CD14-positive monocyte (primary cell): ENCODE data around the gene MOB3B. TPM values are rescaled to one million over a fixed set of nuclear protein-coding genes. Genes with fewer than 3 reads are reported as not detected.

ENCODE experiments used
- DNase-seq, 3 donors: peaks; one replicate each; pipeline ENCODE4 v3.0.0-alpha.2; 2011 to 2022
- H2AFZ ChIP-seq: 2 replicates; pipeline ENCODE4 v1.6.0; 2012; ENCODE audit warnings: mild to moderate bottlenecking, low read depth, low read length, inconsistent platforms; ENCODE audit not compliant: insufficient read depth, poor library complexity, severe bottlenecking
- H3K27ac ChIP-seq, 2 donors: 1 replicate in 1 of 2; 2 replicates in 1 of 2; pipeline ENCODE4 v1.5.1; 2012 to 2013; ENCODE audit warnings: low read length in 2 of 2, control low read depth in 1 of 2, inconsistent platforms in 1 of 2, low read depth in 1 of 2, mild to moderate bottlenecking in 1 of 2
- H3K27me3 ChIP-seq, 2 donors: one replicate each; pipeline versions ENCODE4 v1.6.0 to v1.6.1; 2011 to 2013; ENCODE audit warnings: low read length in 2 of 2; ENCODE audit not compliant: control insufficient read depth in 2 of 2, insufficient read depth in 2 of 2
- H3K36me3 ChIP-seq, 2 donors: replicated peaks in 1 of 2; 1 replicate in 1 of 2; 2 replicates in 1 of 2; pipeline versions ENCODE4 v1.5.1 to v1.6.1; 2012 to 2013; ENCODE audit warnings: low read length in 2 of 2, control low read depth in 1 of 2, inconsistent platforms in 1 of 2, mild to moderate bottlenecking in 1 of 2; ENCODE audit not compliant: insufficient read depth in 2 of 2, control insufficient read depth in 1 of 2
- H3K4me1 ChIP-seq, 2 donors: 1 replicate in 1 of 2; 2 replicates in 1 of 2; pipeline versions ENCODE4 v1.5.1 to v1.6.1; 2012 to 2013; ENCODE audit warnings: low read length in 2 of 2, control low read depth in 1 of 2, inconsistent platforms in 1 of 2, mild to moderate bottlenecking in 1 of 2, moderate library complexity in 1 of 2; ENCODE audit not compliant: insufficient read depth in 2 of 2, control insufficient read depth in 1 of 2
- H3K4me2 ChIP-seq: replicated peaks from 2 replicates; pipeline ENCODE3; 2012; ENCODE audit warnings: low read length, moderate library complexity, mild to moderate bottlenecking; ENCODE audit not compliant: poor library complexity, severe bottlenecking; ENCODE audit errors: extremely low read depth
- H3K4me3 ChIP-seq, 3 experiments: fragments of 200-600 bp in 1 of 3; sonication (generic) in 1 of 3; replicated peaks in 1 of 3; 1 replicate in 2 of 3; 2 replicates in 1 of 3; pipeline ENCODE4 v1.5.1; 2011 to 2013; ENCODE audit warnings: low read length in 3 of 3, mild to moderate bottlenecking in 3 of 3, control low read depth in 2 of 3, low read depth in 2 of 3, inconsistent platforms in 1 of 3, moderate library complexity in 1 of 3
- H3K79me2 ChIP-seq: 2 replicates; pipeline ENCODE4 v1.6.0; 2012; ENCODE audit warnings: mild to moderate bottlenecking, control low read depth, inconsistent platforms, low read length, moderate library complexity; ENCODE audit not compliant: insufficient read depth
- H3K9ac ChIP-seq: 2 replicates; pipeline ENCODE4 v1.6.0; 2017; ENCODE audit warnings: low read length, mild to moderate bottlenecking; ENCODE audit not compliant: insufficient read depth, poor library complexity, severe bottlenecking
- H3K9me3 ChIP-seq, 2 donors: replicated peaks in 1 of 2; 1 replicate in 1 of 2; 2 replicates in 1 of 2; pipeline versions ENCODE4 v1.5.1 to v1.6.1; 2012 to 2013; ENCODE audit warnings: low read length in 2 of 2, control low read depth in 1 of 2; ENCODE audit not compliant: control insufficient read depth in 1 of 2, insufficient read depth in 1 of 2
- H4K20me1 ChIP-seq: 2 replicates; pipeline ENCODE4 v1.6.0; 2012; ENCODE audit warnings: mild to moderate bottlenecking, low read length, control low read depth, moderate library complexity; ENCODE audit not compliant: insufficient read depth
- H3K27ac Mint-ChIP-seq, 7 donors: one replicate each; pipeline ENCODE4 v1.8.0; 2020; ENCODE audit warnings: mild to moderate bottlenecking in 7 of 7, mixed read lengths in 7 of 7, moderate library complexity in 6 of 7, inconsistent platforms in 2 of 7
- H3K27me3 Mint-ChIP-seq, 3 donors: one replicate each; pipeline ENCODE4 v1.8.0; 2021 to 2022; ENCODE audit warnings: low read depth in 3 of 3, mild to moderate bottlenecking in 3 of 3, mixed read lengths in 3 of 3, moderate library complexity in 3 of 3, inconsistent platforms in 1 of 3
- H3K36me3 Mint-ChIP-seq, 2 donors: one replicate each; pipeline ENCODE4 v1.8.0; 2020; ENCODE audit warnings: mixed read lengths in 2 of 2, inconsistent platforms in 1 of 2, mild to moderate bottlenecking in 1 of 2
- H3K4me1 Mint-ChIP-seq: one replicate; pipeline ENCODE4 v1.8.0; 2020; ENCODE audit warnings: mild to moderate bottlenecking, mixed read lengths
- H3K4me3 Mint-ChIP-seq, 2 donors: one replicate each; pipeline ENCODE4 v1.8.0; 2020; ENCODE audit warnings: mild to moderate bottlenecking in 2 of 2, mixed read lengths in 2 of 2, moderate library complexity in 1 of 2
- H3K9me3 Mint-ChIP-seq, 7 donors: one replicate each; pipeline ENCODE4 v1.8.0; 2020 to 2022; ENCODE audit warnings: mixed read lengths in 7 of 7, mild to moderate bottlenecking in 6 of 7, moderate library complexity in 6 of 7, inconsistent platforms in 2 of 7
- CTCF ChIP-seq: fragments of 200-600 bp; IDR thresholded peaks from one replicate; pipeline ENCODE4 v1.8.0; 2022; ENCODE audit warnings: antibody characterized with exemption, mild to moderate bottlenecking
- WGBS: methylation state at CpG from one replicate; pipeline ENCODE4 v1.1.5; 2013; ENCODE audit warnings: missing lambda C conversion rate; ENCODE audit not compliant: insufficient coverage; 5-methylcytosine and 5-hydroxymethylcytosine counted together
- intact Hi-C, 2 donors: fragments of 100-400 bp; cut with micrococcal nuclease; formaldehyde crosslinking; loops; one replicate each; pipeline versions ENCODE4 v1.15.0 to v1.15.1; 2023
- polyA plus RNA-seq, 3 donors: library from polyadenylated mRNA; depleted of rRNA in 1 of 3; unstranded in 2 of 3; stranded (reverse) in 1 of 3; fragments of 300-500 nt in 2 of 3; fragments of >200 nt in 1 of 3; fragmentation: Illumina TruSeq in 2 of 3; gene quantifications; 1 replicate in 2 of 3; 2 replicates in 1 of 3; pipeline ENCODE4 v1.2.3, GENCODE V29; 2012 to 2021

Gene MOB3B
- polyA plus RNA-seq, 3 donors: 1.2 to 2.2 (median 1.4) TPM

GRCh38 chr9:27395484-27395921 is 134.1 kb downstream of the MOB3B start:
- Histone ChIP-seq H3K4me1 (no peaks in the 10 kb centered on the region), H3K36me3 (no peaks in the 10 kb centered on the region), H2AFZ (no peak overlapping the region), H3K4me2 (no peak overlapping the region), H3K79me2 (no peaks in the 10 kb centered on the region), H3K27ac (no peak overlapping the region), H3K4me3 (no peak overlapping the region), H3K27me3 (no peaks in the 10 kb centered on the region), H3K9ac (no peak overlapping the region), H3K9me3 (no peaks in the 10 kb centered on the region), H4K20me1 (no peaks in the 10 kb centered on the region)
- H3K36me3 Mint-ChIP-seq: peaks cover 0 to 2% of the 10 kb centered on the region in 2 donors
- intact Hi-C loops: no loop called here
- no peak overlapping the region for H3K27ac Mint-ChIP-seq
- H3K4me3 Mint-ChIP-seq: no peak overlapping the region
- H3K27me3 Mint-ChIP-seq: no peaks in the 10 kb centered on the region
- no peak for TF ChIP-seq CTCF
- no peak for DNase-seq
- no peaks in the 10 kb centered on the region for H3K9me3 Mint-ChIP-seq
- H3K4me1 Mint-ChIP-seq: no peaks in the 10 kb centered on the region
- 100% methylated on average over 2 of the region's 4 CpGs for WGBS

GRCh38 chr9:27394826-27395201 is 134.8 kb downstream of the MOB3B start:
- no peak overlapping the region for H3K27ac Mint-ChIP-seq
- no peaks in the 10 kb centered on the region for H3K4me1 ChIP-seq
- no peak overlapping the region for H3K4me2 ChIP-seq

More at GRCh38 chr9:27394826-27395201, 134.8 kb downstream of the MOB3B start:
- WGBS: 100% methylated on average over 3 of the region's 3 CpGs
- H2AFZ ChIP-seq: no peak overlapping the region
- no peaks in the 10 kb centered on the region for H4K20me1 ChIP-seq
- no peak overlapping the region for H3K9ac ChIP-seq
- H3K4me3 ChIP-seq: no peak overlapping the region
- Mint-ChIP-seq H3K36me3 (peaks cover 0 to 2% of the 10 kb centered on the region in 2 donors), H3K27me3 (no peaks in the 10 kb centered on the region), H3K4me1 (no peaks in the 10 kb centered on the region), H3K4me3 (no peak overlapping the region), H3K9me3 (no peaks in the 10 kb centered on the region)
- H3K79me2 ChIP-seq: no peaks in the 10 kb centered on the region
- H3K27ac ChIP-seq: no peak overlapping the region
- TF ChIP-seq CTCF: no peak
- no peaks in the 10 kb centered on the region for H3K27me3 ChIP-seq
- DNase-seq: no peak
- H3K36me3 ChIP-seq: no peaks in the 10 kb centered on the region
- no peaks in the 10 kb centered on the region for H3K9me3 ChIP-seq
- intact Hi-C loops: no loop called here
